ENCODE measurements around the gene MCCC1.
"Not testable (repeated sequence)": the region's sequence is repeated elsewhere in the genome, so short reads cannot be mapped to it uniquely, and the experiment has no call there.

Gene MCCC1

DNA sequence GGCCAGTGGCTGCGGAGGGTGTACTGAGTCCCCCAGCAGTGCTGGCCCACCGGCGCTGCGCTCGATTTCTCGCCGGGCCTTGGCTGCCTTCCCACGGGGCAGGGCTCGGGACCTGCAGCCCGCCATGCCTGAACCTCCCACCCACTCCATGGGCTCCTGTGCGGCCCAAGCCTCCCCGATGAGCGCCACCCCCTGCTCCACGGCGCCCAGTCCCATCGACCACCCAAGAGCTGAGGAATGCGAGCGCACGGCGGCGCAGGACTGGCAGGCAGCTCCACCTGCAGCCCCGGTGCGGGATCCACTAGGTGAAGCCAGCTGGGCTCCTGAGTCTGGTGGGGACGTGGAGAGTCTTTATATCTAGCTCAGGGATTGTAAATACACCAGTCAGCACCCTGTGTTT is 1.7 kb upstream of the MCCC1 start:
- not testable (repeated sequence) for DNase-seq

GRCh38 chr3:183100376-183100775 is 1.1 kb upstream of the MCCC1 start:
- no peak for DNase-seq

DNA sequence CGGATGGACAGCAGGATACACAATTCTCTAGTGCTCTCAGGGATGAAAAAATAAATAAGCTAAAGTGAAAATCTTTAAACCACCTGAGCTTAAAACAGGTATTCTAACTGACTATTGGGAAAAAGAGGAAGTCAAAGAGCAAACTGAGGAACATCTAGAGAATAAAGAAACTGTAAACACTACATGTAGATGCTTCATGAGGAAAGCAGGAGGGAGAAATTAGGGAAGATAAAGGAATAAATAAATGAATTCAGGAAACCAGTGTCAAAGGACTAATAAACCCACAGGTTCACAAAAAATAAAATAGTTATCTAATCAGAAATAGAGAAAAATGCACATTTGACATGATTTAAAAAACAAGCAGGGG is 525 bp upstream of the MCCC1 start:
- no peak for DNase-seq

GRCh38 chr3:183098536-183099025 is 715 bp downstream of the MCCC1 start:
- DNase-seq: no peak

- DNase-seq: no peak
Measured at GRCh38 chr3:183094711-183095110, 4.6 kb downstream of the MCCC1 start.

DNA sequence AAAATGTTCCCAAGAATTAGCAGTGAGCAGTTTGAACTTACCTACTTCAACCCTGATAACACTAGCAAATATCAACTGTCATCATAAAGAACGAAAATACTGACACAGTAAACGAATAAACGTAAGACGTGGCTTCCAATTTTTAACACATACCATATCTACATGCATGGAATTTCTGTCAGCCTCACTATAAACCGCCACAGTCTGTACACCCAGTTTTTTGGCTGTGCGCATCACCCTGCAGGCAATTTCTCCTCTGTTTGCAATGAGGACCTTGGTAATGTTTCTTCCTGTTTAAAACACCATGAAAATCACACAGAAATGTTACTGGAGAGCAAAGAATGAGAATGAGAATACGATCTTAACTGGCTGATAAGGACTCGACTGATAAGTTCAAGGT is 7.0 kb downstream of the MCCC1 start:
- no peak for DNase-seq

DNA sequence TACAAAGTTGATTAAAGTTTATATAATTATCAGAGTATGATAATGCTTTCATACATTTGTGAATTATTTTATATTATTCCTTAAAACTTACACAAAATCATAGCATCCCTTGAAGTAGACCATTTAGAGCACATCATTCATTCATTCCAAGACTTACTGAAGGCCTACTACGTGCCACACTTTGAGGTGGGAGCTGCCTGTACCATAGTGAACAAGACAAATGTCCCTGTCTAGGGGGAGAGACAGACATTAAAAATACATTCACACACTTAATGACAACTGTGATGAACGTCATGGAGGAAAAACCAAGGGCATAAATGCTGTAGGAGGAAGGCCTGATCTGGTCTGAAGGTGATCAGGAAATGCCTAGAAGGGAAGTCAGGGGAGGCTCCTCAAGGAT is 12.1 kb downstream of the MCCC1 start:
- DNase-seq: no peak

DNA sequence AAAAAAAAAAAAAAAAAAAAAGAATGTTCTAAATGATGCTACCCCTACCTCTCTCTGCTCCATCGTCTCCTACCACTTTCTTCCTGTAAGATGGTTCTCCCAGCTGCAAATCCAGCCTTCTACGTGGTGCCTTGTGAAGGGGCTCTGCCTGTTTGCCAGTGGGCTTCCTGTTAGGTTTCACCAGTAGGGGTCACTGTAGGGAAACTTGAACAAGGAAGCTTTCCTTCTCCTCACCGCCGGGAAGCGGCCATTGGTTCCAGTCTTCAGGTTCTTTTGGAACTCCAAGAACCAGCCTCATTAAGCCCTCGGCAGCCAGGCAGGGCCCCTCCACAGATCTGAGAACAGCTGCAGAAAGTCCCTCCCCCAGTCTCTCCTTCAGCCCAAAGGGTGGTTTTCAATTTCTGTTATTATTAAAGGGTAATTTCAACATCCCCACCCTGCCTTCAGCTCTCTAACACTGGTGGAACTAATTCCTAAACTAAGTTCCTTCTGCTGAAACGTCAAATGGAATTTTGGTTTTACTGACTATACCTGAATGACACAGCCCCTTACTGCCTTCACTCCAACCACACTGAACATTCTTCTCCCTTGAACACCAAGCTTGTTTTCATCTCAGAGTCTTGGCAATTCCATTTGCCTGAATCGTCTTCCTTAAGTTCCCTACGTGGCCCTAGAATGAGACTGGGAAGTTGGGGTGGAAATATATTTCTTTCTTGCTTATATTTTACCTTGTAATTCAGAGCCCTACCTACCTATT is 13.5 kb downstream of the MCCC1 start:
- peak; percentile 46 for DNase-seq

GRCh38 chr3:183082355-183082915 is 16.9 kb downstream of the MCCC1 start:
- DNase-seq: no peak

GRCh38 chr3:183081459-183082183 is 17.7 kb downstream of the MCCC1 start:
- no peak for DNase-seq

GRCh38 chr3:183080628-183081027 is 18.7 kb downstream of the MCCC1 start:
- DNase-seq: no peak

DNA sequence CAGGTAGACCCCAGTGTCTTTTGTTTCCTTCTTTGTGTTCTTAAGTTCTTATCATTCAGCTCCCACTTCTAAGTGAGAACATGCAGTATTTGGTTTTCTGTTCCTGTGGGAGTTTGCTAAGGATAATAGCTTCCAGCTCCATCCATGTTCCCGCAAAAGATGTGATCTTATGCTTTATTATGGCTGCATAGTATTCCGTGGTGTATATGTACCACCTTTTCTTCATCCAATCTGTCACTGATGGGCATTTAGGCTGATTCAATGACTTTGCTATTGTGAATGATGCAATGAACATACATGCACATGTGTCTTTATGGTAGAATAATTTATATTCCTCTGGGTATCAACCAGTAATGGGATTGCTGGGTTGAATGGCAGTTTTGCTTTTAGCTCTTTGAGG is 24.4 kb downstream of the MCCC1 start:
- DNase-seq: no peak

DNA sequence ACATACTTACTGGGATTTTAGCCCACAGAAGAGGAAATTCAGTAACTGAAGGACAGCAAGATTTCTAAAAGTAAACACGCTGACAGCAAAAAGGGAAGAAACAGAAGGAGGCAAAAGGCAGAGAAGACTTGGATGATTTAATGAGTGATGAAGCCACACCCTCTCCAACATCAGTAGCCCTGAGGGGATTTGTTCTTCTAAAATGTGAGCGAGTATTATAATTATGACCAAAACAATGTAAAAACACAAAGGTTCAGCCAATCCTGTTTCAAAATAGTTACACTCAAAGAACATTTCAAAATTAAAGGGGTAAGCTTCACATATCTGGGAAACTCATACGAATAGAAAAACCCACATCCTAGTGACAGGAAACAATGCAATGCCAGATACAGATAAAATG is 25.0 kb downstream of the MCCC1 start:
- DNase-seq: peak; percentile 54

GRCh38 chr3:183073839-183074238 is 25.5 kb downstream of the MCCC1 start:
- DNase-seq: peak; percentile 46

DNA sequence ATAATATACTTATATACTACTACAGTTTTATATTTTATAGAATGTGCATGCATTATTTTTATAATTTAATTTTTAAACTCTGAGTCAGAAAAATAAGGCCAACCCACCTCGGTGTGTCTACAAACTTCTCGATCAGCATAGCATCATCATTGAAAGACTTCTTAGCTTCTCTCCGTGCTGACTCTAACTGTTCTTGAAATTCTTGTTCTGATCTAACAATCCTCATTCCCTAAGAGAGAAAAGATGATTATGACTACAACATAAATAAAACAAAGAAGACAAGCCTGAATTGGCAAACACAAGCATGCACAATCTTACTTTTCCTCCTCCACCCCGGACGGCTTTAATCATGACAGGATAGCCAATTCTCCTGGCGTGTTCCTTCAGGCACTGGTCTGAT is 28.4 kb downstream of the MCCC1 start:
- no peak for DNase-seq

- DNase-seq: no peak
Measured at GRCh38 chr3:183069086-183069485, 30.2 kb downstream of the MCCC1 start.

GRCh38 chr3:183066891-183067290 is 32.4 kb downstream of the MCCC1 start:
- not testable (repeated sequence) for DNase-seq

GRCh38 chr3:183064475-183064874 is 34.8 kb downstream of the MCCC1 start:
- no peak for DNase-seq

DNA sequence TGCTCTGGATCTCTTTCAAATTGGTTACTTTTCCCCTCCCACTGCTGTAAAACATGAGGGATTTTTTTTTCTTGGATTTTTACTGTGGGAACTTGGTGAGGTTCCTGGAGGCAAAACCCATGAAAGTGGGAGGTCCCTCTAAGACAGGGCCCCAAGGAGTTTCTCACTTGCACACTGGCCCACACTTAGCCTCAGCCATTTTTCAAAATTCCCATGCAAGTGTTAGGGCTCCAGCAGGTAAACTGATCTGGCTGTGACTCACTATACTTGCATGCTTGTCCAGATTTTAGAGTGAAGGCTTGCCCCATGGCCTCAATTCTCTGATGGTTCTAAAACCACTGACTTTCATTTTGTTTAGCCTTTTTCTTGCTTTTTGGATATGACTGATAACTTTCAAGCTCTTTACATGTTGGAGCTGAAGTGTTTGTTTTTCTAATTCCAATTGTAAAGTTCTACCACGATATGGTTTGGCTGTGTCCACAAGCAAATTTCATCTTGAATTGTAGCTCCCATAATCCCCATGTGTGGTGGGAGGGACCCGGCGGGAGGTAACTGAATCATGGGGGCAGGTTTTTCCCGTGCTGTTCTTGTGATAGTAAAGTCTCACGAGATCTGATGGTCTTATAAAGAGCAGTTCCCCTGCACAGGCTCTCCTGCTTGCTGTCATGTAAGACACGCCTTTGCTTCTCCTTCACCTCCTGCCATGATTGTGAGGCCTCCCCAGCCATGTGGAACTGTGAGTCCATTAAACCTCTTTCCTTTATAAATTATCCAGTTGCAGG is 37.7 kb downstream of the MCCC1 start:
- DNase-seq: no peak

DNA sequence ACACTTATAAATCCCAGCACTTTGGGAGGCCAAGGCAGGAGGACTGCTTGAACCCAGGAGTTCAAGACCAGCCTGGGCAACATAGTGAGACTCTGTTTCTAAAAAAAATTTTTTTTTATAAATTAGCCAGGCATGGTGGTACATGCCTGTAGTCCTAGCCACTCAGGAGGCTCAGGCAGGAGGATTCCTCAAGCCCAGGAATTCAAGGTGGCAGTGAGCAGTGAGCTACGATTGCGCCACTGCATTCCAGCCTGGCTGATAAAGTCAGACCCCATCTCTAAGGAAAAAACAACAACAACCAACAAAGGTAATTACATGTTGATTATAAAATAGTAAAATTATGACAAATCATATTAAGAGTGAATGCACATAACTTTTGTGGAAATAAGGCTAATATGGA is 40.9 kb downstream of the MCCC1 start:
- no peak for DNase-seq

GRCh38 chr3:183050706-183051105 is 48.6 kb downstream of the MCCC1 start:
- DNase-seq: no peak

GRCh38 chr3:183046883-183047282 is 52.4 kb downstream of the MCCC1 start:
- DNase-seq: no peak

DNA sequence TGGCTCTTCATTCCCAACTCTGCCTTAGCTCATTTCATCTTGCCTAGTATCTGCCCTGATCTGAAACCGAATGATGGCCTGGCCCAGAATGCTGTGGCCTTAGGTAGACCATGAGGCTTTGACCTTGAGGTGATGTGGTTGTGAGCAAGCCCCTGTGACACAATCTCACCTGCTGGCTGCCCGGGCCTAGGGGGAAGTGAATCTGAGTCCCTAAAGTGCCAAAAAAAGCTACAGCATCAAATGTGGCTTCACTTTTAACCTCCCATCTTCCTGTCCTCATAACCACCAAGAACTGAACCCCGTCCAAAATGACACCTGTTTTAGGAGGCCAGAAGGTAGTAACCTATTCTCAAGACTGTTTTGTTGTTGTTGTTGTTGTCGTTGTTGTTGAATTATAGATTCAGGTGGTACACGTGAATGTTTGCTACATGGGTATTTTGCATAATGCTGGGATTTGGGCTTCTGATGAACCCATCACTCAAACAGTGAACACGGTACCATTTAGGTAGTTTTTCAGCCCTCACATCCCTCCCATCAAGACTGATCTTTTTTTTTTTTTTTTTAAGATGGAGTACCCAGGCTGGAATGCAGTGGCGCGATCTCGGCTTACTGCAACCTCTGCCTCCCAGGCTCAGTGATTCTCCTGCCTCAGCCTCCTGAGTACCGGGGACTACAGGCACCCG is 54.6 kb downstream of the MCCC1 start:
- no peak for DNase-seq
